IMR-90 (cell line): Measurements from ENCODE around the gene ADARB2. TPM values are rescaled to one million over a fixed set of nuclear protein-coding genes. Genes with fewer than 3 reads are reported as not detected.

Experiments used
- ATAC-seq: fragments of 200-7000 bp; cut with Tn5 transposase; 2 replicates; pipeline ENCODE4 v1.9.1; 2020; ENCODE audit warnings: low read depth, mild to moderate bottlenecking, moderate library complexity
- BruUV-seq: library from RNA; stranded (reverse); fragments of 400-500 nt; replicated peaks from 2 replicates; lab custom pipeline; 2021; lab: Mats Ljungman, UMichigan
- CTCF ChIA-PET: fragments of 300-600 bp; formaldehyde crosslinking; extraction: SDS; loops from one replicate; lab custom pipeline; 2021; ENCODE audit warnings: antibody characterized with exemption; lab: Yijun Ruan, JAX
- POLR2A ChIA-PET: fragments of 300-600 bp; sonication (Branson Sonifier 250); formaldehyde crosslinking; loops from one replicate; lab custom pipeline; 2022; ENCODE audit warnings: antibody characterized with exemption; ENCODE audit not compliant: unreplicated experiment; lab: Charles Lee
- DNase-seq: peaks from one replicate; pipeline ENCODE4 v3.0.0; 2013
- H2AFZ ChIP-seq: replicated peaks from 2 replicates; pipeline ENCODE3; 2013; ENCODE audit warnings: low read length, mild to moderate bottlenecking; ENCODE audit not compliant: poor library complexity
- H2AK5ac ChIP-seq: 2 replicates; pipeline ENCODE4 v1.6.1; 2013; ENCODE audit warnings: low read depth, low read length, inconsistent platforms
- H2AK9ac ChIP-seq: replicated peaks from 2 replicates; pipeline ENCODE3; 2013; ENCODE audit warnings: mild to moderate bottlenecking, low read depth, low read length, moderate library complexity; ENCODE audit not compliant: poor library complexity
- H2BK120ac ChIP-seq: 2 replicates; pipeline ENCODE4 v1.6.1; 2013; ENCODE audit warnings: low read depth, low read length, inconsistent platforms
- H2BK15ac ChIP-seq: 3 replicates; pipeline ENCODE4 v1.6.1; 2013; ENCODE audit warnings: low read depth, low read length, inconsistent platforms
- H2BK20ac ChIP-seq: 2 replicates; pipeline ENCODE4 v1.6.1; 2013; ENCODE audit warnings: low read depth, mild to moderate bottlenecking, inconsistent platforms, low read length, moderate library complexity
- H2BK5ac ChIP-seq: 2 replicates; pipeline ENCODE4 v1.6.1; 2013; ENCODE audit warnings: mild to moderate bottlenecking, low read depth, low read length, inconsistent platforms; ENCODE audit not compliant: poor library complexity, severe bottlenecking
- H3K14ac ChIP-seq: replicated peaks from 2 replicates; pipeline ENCODE4 v1.6.1; 2013; ENCODE audit warnings: low read depth, low read length, inconsistent platforms
- H3K18ac ChIP-seq: 2 replicates; pipeline ENCODE4 v1.6.1; 2013; ENCODE audit warnings: low read depth, low read length, control low read depth
- H3K23ac ChIP-seq: 2 replicates; pipeline ENCODE4 v1.6.1; 2013; ENCODE audit warnings: low read depth, low read length, inconsistent platforms
- H3K27ac ChIP-seq: 2 replicates; pipeline ENCODE4 v1.5.1; 2013; ENCODE audit warnings: mild to moderate bottlenecking, control low read depth, low read length; ENCODE audit not compliant: insufficient read depth
- H3K27me3 ChIP-seq: 2 replicates; pipeline ENCODE4 v1.6.1; 2013; ENCODE audit warnings: low read length; ENCODE audit not compliant: control insufficient read depth, insufficient read depth
- H3K36me3 ChIP-seq: 2 replicates; pipeline ENCODE4 v1.6.1; 2013; ENCODE audit warnings: low read length, mixed read lengths; ENCODE audit not compliant: control insufficient read depth, insufficient read depth
- H3K4ac ChIP-seq: 2 replicates; pipeline ENCODE4 v1.6.1; 2013; ENCODE audit warnings: low read depth, low read length, inconsistent platforms
- H3K4me1 ChIP-seq: 2 replicates; pipeline ENCODE4 v1.6.1; 2013; ENCODE audit warnings: low read length, mixed read lengths; ENCODE audit not compliant: control insufficient read depth, insufficient read depth
- H3K4me2 ChIP-seq: 2 replicates; pipeline ENCODE4 v1.6.1; 2013; ENCODE audit warnings: low read depth, mild to moderate bottlenecking, control low read depth, low read length, moderate library complexity
- H3K4me3 ChIP-seq: 2 replicates; pipeline ENCODE4 v1.5.1; 2013; ENCODE audit warnings: low read depth, mild to moderate bottlenecking, control low read depth, low read length, moderate library complexity; ENCODE audit not compliant: insufficient read depth
- H3K56ac ChIP-seq: 2 replicates; pipeline ENCODE4 v1.6.1; 2013; ENCODE audit warnings: low read length, inconsistent platforms; ENCODE audit not compliant: insufficient read depth; ENCODE audit errors: extremely low read depth
- H3K79me1 ChIP-seq, 2 experiments: 2 replicates each; pipeline ENCODE4 v1.6.1; 2013; ENCODE audit warnings: low read length in 2 of 2, inconsistent platforms in 1 of 2, low read depth in 1 of 2
- H3K9ac ChIP-seq: 2 replicates; pipeline ENCODE4 v1.6.1; 2013; ENCODE audit warnings: low read depth, low read length, control low read depth
- H3K9me1 ChIP-seq: 2 replicates; pipeline ENCODE4 v1.6.1; 2013; ENCODE audit warnings: low read length, inconsistent platforms; ENCODE audit not compliant: insufficient read depth
- H3K9me3 ChIP-seq: 2 replicates; pipeline ENCODE4 v1.6.1; 2013; ENCODE audit warnings: low read length; ENCODE audit not compliant: control insufficient read depth, insufficient read depth
- H4K20me1 ChIP-seq: 2 replicates; pipeline ENCODE4 v1.6.1; 2013; ENCODE audit warnings: low read length, inconsistent platforms; ENCODE audit not compliant: insufficient read depth
- H4K5ac ChIP-seq: 2 replicates; pipeline ENCODE4 v1.6.1; 2013; ENCODE audit warnings: mild to moderate bottlenecking, low read depth, low read length, control low read depth
- H4K8ac ChIP-seq, 2 experiments: 2 replicates each; pipeline ENCODE4 v1.6.1; 2013; ENCODE audit warnings: low read depth in 2 of 2, low read length in 2 of 2, control low read depth in 1 of 2, inconsistent platforms in 1 of 2
- H4K91ac ChIP-seq: 2 replicates; pipeline ENCODE4 v1.6.1; 2013; ENCODE audit warnings: low read depth, low read length, inconsistent platforms; ENCODE audit not compliant: insufficient read depth
- BHLHE40 ChIP-seq: fragments of 150-350 bp; IDR thresholded peaks from 2 replicates; pipeline ENCODE4 v1.6.1; 2016; ENCODE audit warnings: mild to moderate bottlenecking, low read depth, low read length
- CEBPB ChIP-seq: IDR thresholded peaks from 2 replicates; pipeline ENCODE4 v1.6.1; 2012; ENCODE audit warnings: low read depth, low read length, improper control_type of control experiment
- CHD1 ChIP-seq: IDR thresholded peaks from 2 replicates; pipeline ENCODE4 v1.6.1; 2012; ENCODE audit warnings: low read depth, low read length, improper control_type of control experiment
- FOS ChIP-seq: fragments of 150-350 bp; IDR thresholded peaks from 2 replicates; pipeline ENCODE4 v1.6.1; 2016; ENCODE audit warnings: low read depth, low read length
- MAFK ChIP-seq: IDR thresholded peaks from 2 replicates; pipeline ENCODE4 v1.6.1; 2012; ENCODE audit warnings: low read depth, low read length, improper control_type of control experiment
- MAZ ChIP-seq: IDR thresholded peaks from 2 replicates; pipeline ENCODE4 v1.6.1; 2012; ENCODE audit warnings: low read depth, mild to moderate bottlenecking, low read length, improper control_type of control experiment, moderate library complexity, borderline replicate concordance
- MXI1 ChIP-seq: IDR thresholded peaks from 2 replicates; pipeline ENCODE4 v1.6.1; 2012; ENCODE audit warnings: low read depth, mild to moderate bottlenecking, low read length, moderate library complexity, borderline replicate concordance
- NFE2L2 ChIP-seq: fragments of 150-350 bp; IDR thresholded peaks from 2 replicates; pipeline ENCODE4 v1.6.1; 2016; ENCODE audit warnings: low read depth, mild to moderate bottlenecking, low read length
- POLR2A ChIP-seq: IDR thresholded peaks from 2 replicates; pipeline ENCODE4 v1.6.1; 2012; ENCODE audit warnings: mild to moderate bottlenecking, low read depth, low read length
- RAD21 ChIP-seq: IDR thresholded peaks from 2 replicates; pipeline ENCODE4 v1.6.1; 2012; ENCODE audit warnings: low read length, improper control_type of control experiment
- RCOR1 ChIP-seq: IDR thresholded peaks from 2 replicates; pipeline ENCODE4 v1.6.1; 2012; ENCODE audit warnings: mild to moderate bottlenecking, low read length, improper control_type of control experiment; ENCODE audit not compliant: insufficient replicate concordance
- RFX5 ChIP-seq: IDR thresholded peaks from 2 replicates; pipeline ENCODE4 v1.8.0; 2012; ENCODE audit warnings: low read depth, mild to moderate bottlenecking, low read length, moderate library complexity
- SMC3 ChIP-seq: fragments of 150-350 bp; IDR thresholded peaks from 2 replicates; pipeline ENCODE4 v1.6.1; 2016; ENCODE audit warnings: low read depth, mild to moderate bottlenecking, antibody characterized with exemption, low read length, moderate library complexity
- WGBS, 2 experiments: methylation state at CpG; one replicate each; pipeline versions ENCODE4 v1.1.5 to v1.1.7; 2013; ENCODE audit warnings: missing lambda C conversion rate in 2 of 2; ENCODE audit not compliant: insufficient read length in 1 of 2; ENCODE audit errors: extremely low coverage in 2 of 2; 5-methylcytosine and 5-hydroxymethylcytosine counted together
- dilution Hi-C: fragments of 300-500 bp; cut with HindIII; formaldehyde crosslinking; loops from one replicate; pipeline ENCODE4 v1.14.3; 2018; ENCODE audit warnings: low sequenced_read_pairs; ENCODE audit not compliant: unreplicated experiment
- in situ Hi-C: fragments of 300-500 bp; cut with MboI; formaldehyde crosslinking; loops from 3 replicates; pipeline ENCODE4 v1.14.3; 2019; ENCODE audit warnings: low sequenced_read_pairs, inconsistent platforms, mixed read lengths
- intact Hi-C: fragments of 100-400 bp; cut with micrococcal nuclease; formaldehyde crosslinking; loops from 2 replicates; pipeline ENCODE4 v1.10.0; 2022
- polyA plus RNA-seq, 3 experiments: library from polyadenylated mRNA; depleted of rRNA; stranded (reverse); fragments of >200 nt; gene quantifications; 2 replicates each; pipeline ENCODE4 v1.2.3, GENCODE V29; 2012; ENCODE audit warnings: low replicate concordance in 1 of 3
- total RNA-seq: library from RNA; depleted of rRNA; stranded (reverse); fragments of >200 nt; gene quantifications from 2 replicates; pipeline ENCODE4 v1.2.3, GENCODE V29; 2012
- TF ChIP-seq, protein P1 (sequence below): fragments of 150-350 bp; IDR thresholded peaks from 2 replicates; pipeline ENCODE4 v1.6.1; 2017; ENCODE audit warnings: mild to moderate bottlenecking, antibody characterized with exemption, low read length, low read depth
- TF ChIP-seq, protein P2 (sequence below): fragments of 150-350 bp; IDR thresholded peaks from 2 replicates; pipeline ENCODE4 v1.6.1; 2016; ENCODE audit warnings: low read depth, mild to moderate bottlenecking, low read length, moderate library complexity, borderline replicate concordance
- TF ChIP-seq, protein P3 (sequence below): conservative IDR thresholded peaks from 2 replicates; pipeline ENCODE4 v1.5.1; 2012; ENCODE audit warnings: mild to moderate bottlenecking, low read depth, low read length, improper control_type of control experiment

ADARB2 gene
- total and polyA plus RNA-seq, 2 of the 4 experiments (the other 2 are of a cell fraction) = not detected

DNA sequence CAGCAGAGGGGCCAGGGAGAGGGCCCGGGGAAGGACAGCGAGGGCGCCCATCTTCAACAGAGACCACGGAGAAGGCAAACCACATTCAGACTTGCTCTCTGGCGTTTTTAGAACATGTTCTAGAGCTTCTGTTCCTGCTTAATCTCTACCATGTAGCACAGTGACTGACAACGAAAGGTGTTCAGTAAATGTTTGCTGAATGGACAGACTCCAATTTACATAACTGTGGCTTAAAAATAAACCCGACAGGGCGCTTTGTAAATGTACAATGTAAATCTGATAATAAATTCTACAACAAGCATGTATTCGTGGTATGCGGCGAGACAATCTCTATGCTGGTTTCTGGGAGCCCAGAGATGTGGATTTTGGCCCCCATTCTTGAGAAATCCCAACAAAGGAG lies 10.5 kb downstream of the ADARB2 start:
- CTCF ChIA-PET = no interaction called here
- Histone ChIP-seq H3K4me2 (no peak overlapping the region), H3K9ac (no peak overlapping the region), H2AK5ac (no peak overlapping the region), H4K8ac (no peak overlapping the region), H2AK9ac (no peak overlapping the region), H3K36me3 (no peaks in the 10 kb centered on the region), H3K56ac (no peak overlapping the region), H3K9me3 (peaks cover 23% of the 10 kb centered on the region), H2BK5ac (no peak overlapping the region), H3K79me1 (no peaks in the 10 kb centered on the region), H2BK15ac (no peak overlapping the region), H3K4me3 (no peak overlapping the region), H3K4ac (no peak overlapping the region), H3K14ac (no peak overlapping the region), H4K91ac (no peak overlapping the region), H4K20me1 (no peaks in the 10 kb centered on the region), H3K18ac (no peak overlapping the region), H3K9me1 (no peaks in the 10 kb centered on the region), H3K4me1 (no peaks in the 10 kb centered on the region), H3K27me3 (no peaks in the 10 kb centered on the region), H2BK20ac (no peak overlapping the region), H2AFZ (no peak overlapping the region), H3K27ac (no peak overlapping the region), H3K23ac (no peak overlapping the region), H2BK120ac (no peak overlapping the region), H4K5ac (no peak overlapping the region)
- intact Hi-C loops = no loop called here
- in situ Hi-C loops = no loop called here
- POLR2A ChIA-PET = no interaction called here
- TF ChIP-seq MXI1 (no peak), NFE2L2 (no peak), SMC3 (no peak), FOS (no peak), CHD1 (no peak), RCOR1 (no peak), CEBPB (no peak), MAZ (no peak), BHLHE40 (no peak), RAD21 (no peak), MAFK (no peak), RFX5 (no peak), POLR2A (no peak)
- TF ChIP-seq, protein P1, sequence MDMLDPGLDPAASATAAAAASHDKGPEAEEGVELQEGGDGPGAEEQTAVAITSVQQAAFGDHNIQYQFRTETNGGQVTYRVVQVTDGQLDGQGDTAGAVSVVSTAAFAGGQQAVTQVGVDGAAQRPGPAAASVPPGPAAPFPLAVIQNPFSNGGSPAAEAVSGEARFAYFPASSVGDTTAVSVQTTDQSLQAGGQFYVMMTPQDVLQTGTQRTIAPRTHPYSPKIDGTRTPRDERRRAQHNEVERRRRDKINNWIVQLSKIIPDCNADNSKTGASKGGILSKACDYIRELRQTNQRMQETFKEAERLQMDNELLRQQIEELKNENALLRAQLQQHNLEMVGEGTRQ = no peak
- TF ChIP-seq, protein P2, sequence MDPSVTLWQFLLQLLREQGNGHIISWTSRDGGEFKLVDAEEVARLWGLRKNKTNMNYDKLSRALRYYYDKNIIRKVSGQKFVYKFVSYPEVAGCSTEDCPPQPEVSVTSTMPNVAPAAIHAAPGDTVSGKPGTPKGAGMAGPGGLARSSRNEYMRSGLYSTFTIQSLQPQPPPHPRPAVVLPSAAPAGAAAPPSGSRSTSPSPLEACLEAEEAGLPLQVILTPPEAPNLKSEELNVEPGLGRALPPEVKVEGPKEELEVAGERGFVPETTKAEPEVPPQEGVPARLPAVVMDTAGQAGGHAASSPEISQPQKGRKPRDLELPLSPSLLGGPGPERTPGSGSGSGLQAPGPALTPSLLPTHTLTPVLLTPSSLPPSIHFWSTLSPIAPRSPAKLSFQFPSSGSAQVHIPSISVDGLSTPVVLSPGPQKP = no peak
- TF ChIP-seq, protein P3, sequence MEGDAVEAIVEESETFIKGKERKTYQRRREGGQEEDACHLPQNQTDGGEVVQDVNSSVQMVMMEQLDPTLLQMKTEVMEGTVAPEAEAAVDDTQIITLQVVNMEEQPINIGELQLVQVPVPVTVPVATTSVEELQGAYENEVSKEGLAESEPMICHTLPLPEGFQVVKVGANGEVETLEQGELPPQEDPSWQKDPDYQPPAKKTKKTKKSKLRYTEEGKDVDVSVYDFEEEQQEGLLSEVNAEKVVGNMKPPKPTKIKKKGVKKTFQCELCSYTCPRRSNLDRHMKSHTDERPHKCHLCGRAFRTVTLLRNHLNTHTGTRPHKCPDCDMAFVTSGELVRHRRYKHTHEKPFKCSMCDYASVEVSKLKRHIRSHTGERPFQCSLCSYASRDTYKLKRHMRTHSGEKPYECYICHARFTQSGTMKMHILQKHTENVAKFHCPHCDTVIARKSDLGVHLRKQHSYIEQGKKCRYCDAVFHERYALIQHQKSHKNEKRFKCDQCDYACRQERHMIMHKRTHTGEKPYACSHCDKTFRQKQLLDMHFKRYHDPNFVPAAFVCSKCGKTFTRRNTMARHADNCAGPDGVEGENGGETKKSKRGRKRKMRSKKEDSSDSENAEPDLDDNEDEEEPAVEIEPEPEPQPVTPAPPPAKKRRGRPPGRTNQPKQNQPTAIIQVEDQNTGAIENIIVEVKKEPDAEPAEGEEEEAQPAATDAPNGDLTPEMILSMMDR = no peak
- DNase-seq (no peak), ATAC-seq (no peak)
- BruUV-seq = no TSS peak
- WGBS, 2 experiments = 66% methylated on average over 4 of the region's 11 CpGs; no CpG with 5 or more reads in 1 of the 2 experiments
- dilution Hi-C loops = no loop called here
